Activated naive CD8-positive, alpha-beta T cell treated with anti-CD3 and anti-CD28 coated beads, Interleukin-2, amount 50 U/mL, for 24 hours (primary cell): ENCODE data around the gene RAB2B.

Experiments used
- ATAC-seq: fragments of 150-1000 bp; cut with Tn5 transposase; one replicate; pipeline ENCODE4 v1.10.0; 2021
- DNase-seq: peaks from one replicate; pipeline ENCODE4 v3.0.0; 2021
- H3K27ac Mint-ChIP-seq: one replicate; pipeline ENCODE4 v1.8.0; 2021; ENCODE audit warnings: mild to moderate bottlenecking, mixed read lengths
- H3K27me3 Mint-ChIP-seq: one replicate; pipeline ENCODE4 v1.8.0; 2021; ENCODE audit warnings: mixed read lengths
- H3K36me3 Mint-ChIP-seq: one replicate; pipeline ENCODE4 v1.8.0; 2021; ENCODE audit warnings: low read depth, mixed read lengths
- H3K4me1 Mint-ChIP-seq: one replicate; pipeline ENCODE4 v1.8.0; 2021; ENCODE audit warnings: mixed read lengths
- H3K4me3 Mint-ChIP-seq: one replicate; pipeline ENCODE4 v1.8.0; 2021; ENCODE audit warnings: mild to moderate bottlenecking, moderate library complexity, mixed read lengths
- H3K9me3 Mint-ChIP-seq: one replicate; pipeline ENCODE4 v1.8.0; 2021; ENCODE audit warnings: mixed read lengths

RAB2B gene

GRCh38 chr14:21476925-21477681 lies at the start of gene RAB2B, which contains the start of gene TOX4:
RAB2B (minus strand) TSS chr14:21476959; CDS start chr14:21476872, 87 bp downstream.
TOX4 (plus strand) TSS chr14:21477195; CDS start chr14:21477279, 84 bp downstream.
- DNase-seq, result peak; percentile 93
- H3K4me1 Mint-ChIP-seq, result peaks cover 28% of the 10 kb centered on the region
- peak; percentile 100 for ATAC-seq
- H3K27ac Mint-ChIP-seq, result peak within 1 kb of the TSS; percentile 98
- no peaks in the 10 kb centered on the region for H3K9me3 Mint-ChIP-seq
- no peaks in the 10 kb centered on the region for H3K27me3 Mint-ChIP-seq
- H3K36me3 Mint-ChIP-seq, result peaks cover 20% of the 10 kb centered on the region
- H3K4me3 Mint-ChIP-seq, result peak within 1 kb of the TSS; percentile 99

- Mint-ChIP-seq H3K4me3 (peak within 1 kb of the TSS; percentile 69), H3K4me1 (peaks cover 16% of the 10 kb centered on the region), H3K36me3 (no peaks in the 10 kb centered on the region), H3K9me3 (no peaks in the 10 kb centered on the region), H3K27me3 (peaks cover 2% of the 10 kb centered on the region), H3K27ac (peak within 1 kb of the TSS; percentile 78)
- ATAC-seq, result peak; percentile 77
- peak; percentile 76 for DNase-seq
These were observed 49.4 kb upstream of the RAB2B start, which contains the start of gene SALL2 for GRCh38 chr14:21525962-21526671. SALL2 (minus strand) TSS chr14:21526346; CDS start chr14:21526127, 219 bp downstream.

GRCh38 chr14:21525571-21525961 lies 48.8 kb upstream of the RAB2B start:
- H3K27ac Mint-ChIP-seq, result peak overlapping the region; percentile 78
- H3K4me1 Mint-ChIP-seq, result peaks cover 16% of the 10 kb centered on the region
- no peak for DNase-seq
- no peaks in the 10 kb centered on the region for H3K36me3 Mint-ChIP-seq
- H3K27me3 Mint-ChIP-seq, result no peaks in the 10 kb centered on the region
- H3K9me3 Mint-ChIP-seq, result no peaks in the 10 kb centered on the region
- peak overlapping the region; percentile 69 for H3K4me3 Mint-ChIP-seq
- ATAC-seq, result no peak

GRCh38 chr14:21524575-21525490 lies 48.1 kb upstream of the RAB2B start:
- no peak for DNase-seq
- Mint-ChIP-seq H3K27me3 (no peaks in the 10 kb centered on the region), H3K4me1 (peaks cover 18% of the 10 kb centered on the region), H3K27ac (peak overlapping the region; percentile 78), H3K36me3 (no peaks in the 10 kb centered on the region), H3K9me3 (no peaks in the 10 kb centered on the region), H3K4me3 (peak overlapping the region; percentile 69)
- no peak for ATAC-seq

DNA sequence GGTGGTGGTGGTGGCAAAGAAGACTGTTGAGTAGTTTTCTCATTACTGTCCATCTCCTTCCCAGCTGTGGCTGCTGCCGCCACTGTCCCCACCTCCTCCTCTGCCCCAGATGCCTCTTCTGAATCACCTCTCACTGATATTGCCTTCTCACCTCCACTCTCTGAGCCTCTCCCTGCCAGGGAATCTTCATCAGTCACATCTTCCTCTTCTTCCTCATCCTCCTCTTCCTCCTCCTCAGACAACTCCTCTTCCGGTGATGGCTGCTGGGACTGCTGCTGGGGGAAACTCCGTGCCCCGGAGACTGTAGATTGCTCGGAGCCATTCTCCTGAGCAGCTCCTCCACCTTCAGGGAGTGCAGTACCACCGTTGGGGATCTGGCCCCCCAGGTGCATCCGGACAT lies 46.4 kb upstream of the RAB2B start:
- H3K27me3 Mint-ChIP-seq, result no peaks in the 10 kb centered on the region
- no peaks in the 10 kb centered on the region for H3K9me3 Mint-ChIP-seq
- ATAC-seq (no peak), DNase-seq (no peak)
- H3K27ac Mint-ChIP-seq, result no peak overlapping the region
- H3K4me1 Mint-ChIP-seq, result peaks cover 16% of the 10 kb centered on the region
- no peak overlapping the region for H3K4me3 Mint-ChIP-seq
- H3K36me3 Mint-ChIP-seq, result no peaks in the 10 kb centered on the region

DNA sequence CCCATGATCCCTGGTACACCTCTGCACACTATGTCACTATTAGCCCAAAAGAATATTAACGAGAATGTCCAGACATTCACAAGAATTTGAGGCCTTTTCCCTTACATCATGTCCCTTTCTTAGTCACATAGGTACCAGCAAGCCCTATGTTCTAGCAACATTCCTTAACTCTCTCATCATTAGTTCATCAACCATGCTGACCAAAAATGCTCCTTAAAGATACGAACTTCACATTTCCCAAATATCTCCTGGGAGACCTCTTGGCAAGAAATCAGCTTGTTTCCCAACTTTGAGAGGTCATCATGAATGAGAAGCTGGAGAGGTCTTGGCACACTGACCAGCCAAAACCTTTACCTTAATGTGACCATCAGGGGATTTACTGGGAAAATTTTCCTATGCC lies 44.7 kb upstream of the RAB2B start:
- Mint-ChIP-seq H3K27me3 (no peaks in the 10 kb centered on the region), H3K9me3 (no peaks in the 10 kb centered on the region), H3K4me3 (no peak overlapping the region), H3K4me1 (peaks cover 6% of the 10 kb centered on the region), H3K36me3 (no peaks in the 10 kb centered on the region), H3K27ac (no peak overlapping the region)
- ATAC-seq (no peak), DNase-seq (no peak)

GRCh38 chr14:21520767-21521166 lies 44.0 kb upstream of the RAB2B start:
- peaks cover 5% of the 10 kb centered on the region for H3K4me1 Mint-ChIP-seq
- DNase-seq (no peak), ATAC-seq (no peak)
- no peaks in the 10 kb centered on the region for H3K27me3 Mint-ChIP-seq
- no peaks in the 10 kb centered on the region for H3K36me3 Mint-ChIP-seq
- H3K9me3 Mint-ChIP-seq, result no peaks in the 10 kb centered on the region
- H3K27ac Mint-ChIP-seq, result no peak overlapping the region
- H3K4me3 Mint-ChIP-seq, result no peak overlapping the region

DNA sequence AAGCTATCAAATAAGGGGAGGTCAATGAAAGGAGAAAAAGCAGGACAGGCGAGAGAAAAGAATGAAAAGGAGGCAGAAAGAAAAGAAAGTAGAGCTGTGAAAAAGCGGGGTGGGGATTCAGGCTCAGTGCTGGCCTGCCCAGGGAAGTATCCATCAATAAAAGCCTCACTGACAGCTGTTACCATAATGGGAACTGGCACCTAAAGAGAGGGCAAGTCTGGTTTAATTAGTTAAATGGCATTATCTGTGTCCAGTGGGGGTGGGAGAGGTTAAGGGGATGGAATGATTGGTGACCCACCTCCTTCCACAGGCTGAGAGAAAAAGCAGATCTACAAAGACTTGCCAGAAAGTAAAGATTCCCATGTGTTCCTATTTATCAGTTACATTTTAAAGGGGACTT lies 42.0 kb upstream of the RAB2B start:
- Mint-ChIP-seq H3K27me3 (no peaks in the 10 kb centered on the region), H3K27ac (no peak overlapping the region), H3K4me1 (peaks cover 3% of the 10 kb centered on the region), H3K9me3 (no peaks in the 10 kb centered on the region), H3K4me3 (no peak overlapping the region), H3K36me3 (no peaks in the 10 kb centered on the region)
- DNase-seq, result no peak
- ATAC-seq, result no peak

DNA sequence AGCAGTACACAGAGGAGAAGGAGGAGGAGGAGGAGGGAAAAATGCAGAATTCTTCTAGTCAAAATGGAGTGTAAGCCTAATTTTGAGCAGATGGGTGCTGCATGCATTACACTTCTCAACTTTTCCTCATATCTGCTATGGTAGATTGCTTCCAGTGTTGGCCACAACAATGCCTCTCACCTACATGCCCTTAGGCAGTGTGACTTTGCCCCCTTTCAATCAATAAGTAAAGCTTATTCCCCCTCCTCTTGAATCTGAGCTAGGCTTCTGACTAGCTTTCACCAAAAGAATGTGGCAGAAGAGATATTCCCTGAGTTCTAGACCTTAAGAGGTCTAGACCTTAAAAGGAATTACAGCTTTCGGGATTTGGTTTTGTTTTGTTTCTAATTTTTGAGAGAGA lies 37.6 kb upstream of the RAB2B start:
- DNase-seq (no peak), ATAC-seq (no peak)
- Mint-ChIP-seq H3K27ac (no peak overlapping the region), H3K4me3 (no peak overlapping the region), H3K36me3 (peaks cover 15% of the 10 kb centered on the region), H3K4me1 (peaks cover 18% of the 10 kb centered on the region), H3K9me3 (peaks cover 8% of the 10 kb centered on the region), H3K27me3 (no peaks in the 10 kb centered on the region)

- H3K36me3 Mint-ChIP-seq, result peaks cover 28% of the 10 kb centered on the region
- DNase-seq, result peak; percentile 90
- ATAC-seq, result peak; percentile 100
- H3K27me3 Mint-ChIP-seq, result no peaks in the 10 kb centered on the region
- H3K4me1 Mint-ChIP-seq, result peaks cover 39% of the 10 kb centered on the region
- peaks cover 8% of the 10 kb centered on the region for H3K9me3 Mint-ChIP-seq
- H3K27ac Mint-ChIP-seq, result peak within 1 kb of the TSS; percentile 98
- peak within 1 kb of the TSS; percentile 99 for H3K4me3 Mint-ChIP-seq
These were observed 34.2 kb upstream of the RAB2B start, which contains the start of gene METTL3 for GRCh38 chr14:21510735-21511657. METTL3 (minus strand) TSS chr14:21511340; CDS start chr14:21511223, 117 bp downstream.

DNA sequence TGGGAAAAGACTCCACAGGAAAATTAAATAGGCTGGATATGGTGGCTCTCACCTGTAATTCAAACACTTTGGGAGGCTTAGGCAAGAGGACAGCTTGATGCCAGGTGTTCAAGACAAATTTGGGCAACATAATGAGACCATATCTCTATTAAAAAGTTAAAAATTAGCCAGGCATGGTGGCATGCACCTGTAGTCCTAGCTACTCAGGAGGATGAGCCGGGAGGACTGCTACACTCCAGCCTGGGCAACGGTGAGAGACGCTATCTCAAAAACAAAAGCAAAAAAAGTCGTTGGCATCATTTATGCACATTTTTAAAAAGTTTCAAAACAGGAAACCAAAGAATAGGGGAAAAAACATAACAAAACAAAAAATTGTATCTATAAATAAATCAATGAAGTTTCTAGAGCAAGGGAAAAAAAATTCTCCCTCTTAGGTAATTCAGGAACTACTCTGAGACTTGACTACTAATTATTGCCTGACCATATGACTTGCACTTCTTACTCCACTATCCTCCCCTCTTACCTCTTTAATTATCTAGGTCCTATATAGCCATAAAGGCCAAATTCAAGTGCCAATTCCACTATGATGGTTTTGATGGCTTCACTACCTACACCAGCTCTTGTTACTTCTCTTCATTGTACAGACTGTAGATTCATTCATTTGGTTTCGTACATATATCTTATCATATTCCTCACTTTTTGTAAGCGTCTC lies 32.8 kb upstream of the RAB2B start:
- peaks cover 49% of the 10 kb centered on the region for H3K4me1 Mint-ChIP-seq
- peaks cover 37% of the 10 kb centered on the region for H3K36me3 Mint-ChIP-seq
- H3K9me3 Mint-ChIP-seq, result peaks cover 8% of the 10 kb centered on the region
- no peaks in the 10 kb centered on the region for H3K27me3 Mint-ChIP-seq
- H3K27ac Mint-ChIP-seq, result peak overlapping the region; percentile 98
- ATAC-seq (no peak), DNase-seq (no peak)
- peak overlapping the region; percentile 99 for H3K4me3 Mint-ChIP-seq

- H3K4me1 Mint-ChIP-seq, result peaks cover 55% of the 10 kb centered on the region
- ATAC-seq (no peak), DNase-seq (no peak)
- H3K4me3 Mint-ChIP-seq, result no peak overlapping the region
- no peaks in the 10 kb centered on the region for H3K27me3 Mint-ChIP-seq
- peaks cover 4% of the 10 kb centered on the region for H3K9me3 Mint-ChIP-seq
- no peak overlapping the region for H3K27ac Mint-ChIP-seq
- H3K36me3 Mint-ChIP-seq, result peaks cover 46% of the 10 kb centered on the region
These were observed 29.8 kb upstream of the RAB2B start for GRCh38 chr14:21506557-21506956.

DNA sequence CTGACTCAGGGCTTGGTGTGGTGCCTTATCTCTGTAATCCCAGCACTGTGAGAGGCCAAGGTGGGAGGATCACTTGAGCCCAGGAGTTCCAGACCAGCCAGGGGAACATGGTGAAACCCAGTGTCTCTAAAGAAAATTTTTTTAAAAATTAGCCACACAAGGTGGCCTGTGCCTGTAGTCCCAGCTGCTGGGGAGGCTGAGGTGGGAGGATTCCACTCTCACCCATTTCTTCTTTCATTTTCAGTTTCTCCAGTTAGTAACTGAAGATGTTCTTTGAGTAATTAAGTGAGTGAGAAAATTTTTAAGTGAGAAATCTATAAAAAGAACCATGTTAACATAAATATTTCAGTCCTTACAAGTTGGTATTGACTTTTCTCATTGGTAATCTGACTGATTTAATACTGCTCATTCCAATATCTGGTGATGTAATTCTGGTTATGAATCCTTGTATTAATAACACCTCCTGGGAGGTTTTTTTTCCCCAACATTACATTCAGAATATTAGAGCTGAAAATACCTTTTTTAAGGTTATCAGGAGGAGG lies 28.3 kb upstream of the RAB2B start:
- Mint-ChIP-seq H3K4me3 (no peak overlapping the region), H3K9me3 (no peaks in the 10 kb centered on the region), H3K36me3 (peaks cover 53% of the 10 kb centered on the region), H3K27me3 (no peaks in the 10 kb centered on the region), H3K4me1 (peaks cover 49% of the 10 kb centered on the region), H3K27ac (peak overlapping the region; percentile 75)
- DNase-seq, result no peak
- peak; percentile 83 for ATAC-seq
